ENCODE data around the gene KCNIP4. TPM values are rescaled to one million over a fixed set of nuclear protein-coding genes. Genes with fewer than 3 reads are reported as not detected.

Gene KCNIP4
- total RNA-seq, 4 donors from 2014 or later = 0.19 to 0.50 (median 0.34) TPM; not detected in 1

DNA sequence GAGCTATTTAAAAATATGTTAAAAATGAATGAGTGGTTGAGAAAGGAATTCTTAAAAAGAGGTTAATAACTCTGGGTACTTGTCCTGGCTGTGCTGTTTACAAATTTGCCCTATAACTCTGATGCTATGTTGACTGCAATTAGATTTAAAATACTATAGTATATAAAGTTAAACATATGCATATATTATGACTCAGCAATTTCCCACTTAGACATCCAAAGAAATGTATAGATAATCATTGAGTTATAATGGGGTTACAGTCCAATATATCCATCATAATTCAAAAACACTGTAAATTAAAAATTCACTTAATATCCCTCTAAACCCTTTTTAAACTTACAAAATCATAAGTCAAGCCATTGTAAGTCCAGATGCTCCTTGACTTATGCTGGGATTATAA lies 818.0 kb downstream of the KCNIP4 start:
- Histone ChIP-seq H3K27ac (replicated peaks in 1 of 4) (no peak overlapping the region), H3K27me3 (no peaks in the 10 kb centered on the region), H3K4me3 (no peak overlapping the region), H3K36me3 (no peaks in the 10 kb centered on the region), H3K9me3 (no peaks in the 10 kb centered on the region), H3K4me1 (peaks cover 0 to 9% (median 0%) of the 10 kb centered on the region in 4 donors)
- intact Hi-C loops (cut with DNase I) = no loop called here
- no peak for DNase-seq (ENCODE audit: extremely low spot score)
- TF ChIP-seq EP300 (IDR thresholded peaks at IDR 0.05) = no peak
- TF ChIP-seq, protein P1, sequence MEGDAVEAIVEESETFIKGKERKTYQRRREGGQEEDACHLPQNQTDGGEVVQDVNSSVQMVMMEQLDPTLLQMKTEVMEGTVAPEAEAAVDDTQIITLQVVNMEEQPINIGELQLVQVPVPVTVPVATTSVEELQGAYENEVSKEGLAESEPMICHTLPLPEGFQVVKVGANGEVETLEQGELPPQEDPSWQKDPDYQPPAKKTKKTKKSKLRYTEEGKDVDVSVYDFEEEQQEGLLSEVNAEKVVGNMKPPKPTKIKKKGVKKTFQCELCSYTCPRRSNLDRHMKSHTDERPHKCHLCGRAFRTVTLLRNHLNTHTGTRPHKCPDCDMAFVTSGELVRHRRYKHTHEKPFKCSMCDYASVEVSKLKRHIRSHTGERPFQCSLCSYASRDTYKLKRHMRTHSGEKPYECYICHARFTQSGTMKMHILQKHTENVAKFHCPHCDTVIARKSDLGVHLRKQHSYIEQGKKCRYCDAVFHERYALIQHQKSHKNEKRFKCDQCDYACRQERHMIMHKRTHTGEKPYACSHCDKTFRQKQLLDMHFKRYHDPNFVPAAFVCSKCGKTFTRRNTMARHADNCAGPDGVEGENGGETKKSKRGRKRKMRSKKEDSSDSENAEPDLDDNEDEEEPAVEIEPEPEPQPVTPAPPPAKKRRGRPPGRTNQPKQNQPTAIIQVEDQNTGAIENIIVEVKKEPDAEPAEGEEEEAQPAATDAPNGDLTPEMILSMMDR (IDR thresholded peaks at IDR 0.05) = no peak
- TF ChIP-seq POLR2A (IDR thresholded peaks at IDR 0.05; ENCODE audit: low read depth) = no peak
- no peak for TF ChIP-seq POLR2AphosphoS5 (IDR thresholded peaks at IDR 0.05)

- 51% methylated on average over 3 of the region's 3 CpGs for WGBS
- no peak overlapping the region for H3K27ac ChIP-seq (replicated peaks in 1 of 4)
- intact Hi-C loops (cut with DNase I) = no loop called here
These were observed 822.5 kb downstream of the KCNIP4 start for GRCh38 chr4:21126014-21126512.

DNA sequence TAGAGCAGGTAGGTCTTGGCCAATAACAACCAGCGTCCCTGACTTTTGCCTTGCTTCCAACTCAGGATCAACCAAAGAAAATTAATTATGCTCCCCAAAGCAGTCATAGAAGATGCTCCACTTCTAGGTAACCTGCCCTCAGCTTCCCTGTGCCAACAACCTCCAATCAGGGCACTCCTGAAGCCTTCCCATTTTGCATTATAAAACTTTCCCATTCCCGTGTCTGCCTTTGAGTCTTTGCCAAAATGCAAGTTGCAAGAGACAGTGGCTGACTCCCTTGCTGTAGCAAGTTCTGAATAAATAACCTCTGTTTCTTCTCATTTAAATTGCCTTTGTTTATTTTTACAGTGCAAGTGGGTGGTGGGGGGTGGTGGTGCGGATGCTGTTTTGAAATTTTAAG lies 830.3 kb downstream of the KCNIP4 start:
- Histone ChIP-seq H3K4me3 (no peak overlapping the region), H3K9me3 (peaks cover 0 to 2% (median 0%) of the 10 kb centered on the region in 4 donors), H3K27me3 (no peaks in the 10 kb centered on the region), H3K27ac (replicated peaks in 1 of 4) (no peak overlapping the region), H3K4me1 (no peaks in the 10 kb centered on the region), H3K36me3 (no peaks in the 10 kb centered on the region)
- 38% methylated on average over 3 of the region's 3 CpGs for WGBS
- TF ChIP-seq POLR2AphosphoS5 (IDR thresholded peaks at IDR 0.05) (no peak), EP300 (IDR thresholded peaks at IDR 0.05) (no peak), POLR2A (IDR thresholded peaks at IDR 0.05; ENCODE audit: low read depth) (no peak)
- TF ChIP-seq, protein P1 (IDR thresholded peaks at IDR 0.05) = no peak
- no peak for DNase-seq (ENCODE audit: extremely low spot score)
- intact Hi-C loops (cut with DNase I) = no loop called here

More at GRCh38 chr4:21126014-21126512, 822.5 kb downstream of the KCNIP4 start:
- peaks cover 0 to 9% (median 0%) of the 10 kb centered on the region in 4 donors for H3K4me1 ChIP-seq
- no peaks in the 10 kb centered on the region for H3K27me3 ChIP-seq
- DNase-seq (ENCODE audit: extremely low spot score) = no peak
- H3K9me3 ChIP-seq = peaks cover 0 to 8% (median 0%) of the 10 kb centered on the region in 4 donors
- no peaks in the 10 kb centered on the region for H3K36me3 ChIP-seq
- no peak overlapping the region for H3K4me3 ChIP-seq
- TF ChIP-seq EP300 (IDR thresholded peaks at IDR 0.05) (no peak), POLR2A (IDR thresholded peaks at IDR 0.05; ENCODE audit: low read depth) (no peak)

DNA sequence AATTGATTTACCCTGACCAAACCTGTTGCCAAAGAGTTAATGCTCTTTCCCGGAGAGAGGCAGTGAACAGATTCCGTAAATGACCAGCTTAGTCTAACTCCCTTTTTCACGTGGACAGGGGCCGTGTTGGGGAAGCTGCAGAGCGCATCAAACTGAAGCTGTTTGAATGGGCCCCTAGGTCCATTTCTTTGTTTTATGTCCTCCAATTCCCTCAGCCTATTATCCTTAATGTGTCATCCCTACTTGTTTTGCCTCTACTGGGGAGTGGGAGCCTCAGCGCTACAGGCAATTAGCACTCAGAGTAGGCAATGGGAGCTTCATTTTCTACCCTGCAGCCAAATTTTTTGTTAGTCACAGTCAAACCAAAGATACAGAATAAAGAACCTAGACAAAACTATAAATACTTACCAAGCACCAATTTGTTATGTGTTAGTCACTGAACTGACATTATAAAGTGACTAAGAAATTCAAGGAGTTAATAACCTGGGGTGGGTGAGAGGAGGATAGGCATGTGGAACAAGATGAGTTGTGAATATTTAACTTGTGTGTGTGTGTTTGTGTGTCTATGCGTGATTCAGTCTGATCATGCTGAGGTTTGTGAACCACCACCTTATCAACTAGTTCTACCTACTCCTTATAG lies 830.9 kb downstream of the KCNIP4 start:
- intact Hi-C loops (cut with DNase I) = no loop called here
- no peaks in the 10 kb centered on the region for H3K4me1 ChIP-seq
- no peaks in the 10 kb centered on the region for H3K27me3 ChIP-seq
- no peaks in the 10 kb centered on the region for H3K9me3 ChIP-seq
- TF ChIP-seq POLR2AphosphoS5 (IDR thresholded peaks at IDR 0.05) (no peak), EP300 (IDR thresholded peaks at IDR 0.05) (no peak), POLR2A (IDR thresholded peaks at IDR 0.05; ENCODE audit: low read depth) (no peak)
- TF ChIP-seq, protein P1 (IDR thresholded peaks at IDR 0.05) = no peak
- H3K36me3 ChIP-seq = no peaks in the 10 kb centered on the region
- DNase-seq (ENCODE audit: extremely low spot score) = no peak
- WGBS = 73% methylated on average over 7 of the region's 7 CpGs
- no peak overlapping the region for H3K27ac ChIP-seq (replicated peaks in 1 of 4)
- no peak overlapping the region for H3K4me3 ChIP-seq

- WGBS = 61% methylated on average over 3 of the region's 3 CpGs
- Histone ChIP-seq H3K9me3 (peaks cover 0 to 8% (median 0%) of the 10 kb centered on the region in 4 donors), H3K36me3 (no peaks in the 10 kb centered on the region), H3K4me1 (no peaks in the 10 kb centered on the region), H3K4me3 (no peak overlapping the region), H3K27ac (replicated peaks in 1 of 4) (no peak overlapping the region), H3K27me3 (no peaks in the 10 kb centered on the region)
- DNase-seq (ENCODE audit: extremely low spot score) = no peak
- no peak for TF ChIP-seq EP300 (IDR thresholded peaks at IDR 0.05)
- TF ChIP-seq POLR2A (IDR thresholded peaks at IDR 0.05; ENCODE audit: low read depth) = no peak
- TF ChIP-seq, protein P1 (IDR thresholded peaks at IDR 0.05) = no peak
- TF ChIP-seq POLR2AphosphoS5 (IDR thresholded peaks at IDR 0.05) = no peak
- intact Hi-C loops (cut with DNase I) = no loop called here
These were observed 834.9 kb downstream of the KCNIP4 start for GRCh38 chr4:21113496-21114223.

Data from esophagus muscularis mucosa (tissue), 4 donors.